HG03280 (cell line): ENCODE data around the gene RAP1GAP.

ENCODE experiments used
- ATAC-seq: cut with Tn5 transposase; IDR thresholded peaks from one replicate; pipeline ENCODE4 v1.9.1; 2021; ENCODE audit warnings: mild to moderate bottlenecking, moderate library complexity; ENCODE audit not compliant: unreplicated experiment

The RAP1GAP gene

DNA sequence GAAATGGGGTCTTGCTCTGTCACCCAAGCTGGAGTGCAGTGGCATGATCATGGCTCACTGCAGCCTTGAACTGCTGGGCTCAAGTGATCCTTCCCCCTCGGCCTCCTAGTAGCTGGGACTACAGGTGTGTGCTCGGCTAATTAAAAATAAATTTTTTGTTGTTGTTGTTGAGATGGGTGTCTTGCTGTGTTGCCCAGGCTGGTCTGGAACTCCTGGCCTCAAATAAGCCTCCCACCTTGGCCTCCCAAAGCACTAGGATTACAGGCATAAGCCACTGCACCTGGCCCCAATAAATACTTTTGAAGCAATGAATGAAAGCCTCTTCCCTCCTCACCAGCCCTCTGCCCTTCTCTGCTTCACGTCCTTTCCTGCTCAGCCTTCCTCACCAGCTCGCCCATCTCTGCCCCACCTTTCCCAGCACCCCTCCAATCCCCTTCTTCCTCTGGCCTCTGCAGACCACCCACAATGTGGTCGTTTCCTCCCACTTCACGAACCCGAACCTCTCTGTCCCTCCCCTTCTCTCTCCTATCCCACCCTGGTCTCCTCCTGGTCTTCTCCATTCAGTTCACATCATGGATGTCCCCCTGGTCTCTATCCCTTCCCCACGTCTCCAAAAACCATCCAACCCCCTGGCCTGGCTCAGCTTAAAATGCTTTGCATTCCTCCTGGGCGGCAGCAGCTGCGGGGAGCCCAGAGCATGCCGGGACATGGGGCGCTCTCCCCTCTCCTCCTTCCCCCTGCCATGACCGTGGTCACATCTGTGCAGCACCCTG lies 38.4 kb downstream of the RAP1GAP start:
- ATAC-seq = no peak

DNA sequence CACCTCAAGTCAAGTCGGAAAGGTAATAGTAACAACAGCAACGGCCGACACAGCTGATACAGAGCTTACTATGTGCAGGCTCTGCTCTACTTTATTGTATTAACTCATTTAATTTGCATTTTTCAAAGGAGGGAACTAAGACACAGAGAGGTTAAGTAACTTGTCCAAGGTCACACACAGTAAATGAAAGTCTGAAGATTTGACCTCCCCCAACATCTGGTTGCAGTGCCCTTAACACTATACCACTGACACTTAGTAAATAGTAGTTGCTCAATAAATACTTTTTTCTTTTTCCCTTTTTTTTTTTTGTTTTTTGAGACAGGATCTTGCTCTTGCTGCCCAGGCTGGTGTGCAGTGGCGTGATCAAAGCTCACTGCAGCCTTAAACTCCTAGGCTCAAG lies 39.2 kb downstream of the RAP1GAP start:
- no peak for ATAC-seq

DNA sequence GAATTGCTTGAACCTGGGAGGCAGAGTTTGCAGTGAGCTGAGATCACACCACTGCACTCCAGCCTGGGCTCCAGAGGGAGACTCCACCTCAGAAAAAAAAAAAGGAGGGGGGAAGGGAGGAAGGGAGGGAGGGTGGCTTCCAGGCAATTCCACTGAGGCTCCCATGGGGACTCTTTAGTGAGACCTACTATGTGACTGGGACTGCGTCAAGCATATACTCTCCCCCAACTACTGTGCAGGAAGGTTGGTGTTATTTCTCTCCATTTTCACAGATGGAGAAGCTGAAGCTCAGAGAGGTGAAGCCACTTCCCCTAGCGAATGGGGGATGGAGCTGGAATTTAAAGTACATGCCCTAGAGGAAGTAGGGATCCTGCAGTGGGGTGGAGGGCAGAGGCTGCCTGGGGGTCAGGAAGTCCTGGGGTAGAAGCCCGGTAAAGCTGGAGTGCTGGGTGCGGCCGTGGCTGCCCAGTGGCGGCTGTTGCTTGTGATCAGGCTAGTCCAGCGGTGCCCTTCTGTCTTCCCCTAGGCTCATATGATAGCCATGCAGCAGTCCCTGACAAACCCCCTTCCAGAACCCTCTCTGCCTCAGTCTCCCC lies 40.3 kb downstream of the RAP1GAP start:
- ATAC-seq = no peak

DNA sequence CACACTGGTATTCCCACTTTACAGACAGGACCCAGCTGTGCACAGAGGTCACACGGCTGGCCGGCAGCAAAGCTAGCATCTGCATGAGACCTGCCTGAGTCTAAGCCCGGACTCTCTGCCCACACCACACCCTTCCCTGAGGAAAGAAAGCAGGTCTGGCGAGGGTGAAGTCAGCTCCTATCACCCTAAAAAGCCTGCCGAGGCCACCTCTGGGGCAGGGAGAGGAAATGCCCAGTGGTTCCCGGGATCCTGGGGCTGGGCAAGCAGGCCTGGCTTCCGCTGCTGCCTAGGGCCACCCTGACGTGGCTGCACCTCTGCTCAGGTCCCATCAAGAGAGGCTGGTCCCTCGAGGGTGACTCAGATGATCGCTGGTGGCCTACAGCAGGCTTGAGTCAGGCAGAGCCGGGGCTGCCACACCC lies 42.2 kb downstream of the RAP1GAP start:
- no peak for ATAC-seq

DNA sequence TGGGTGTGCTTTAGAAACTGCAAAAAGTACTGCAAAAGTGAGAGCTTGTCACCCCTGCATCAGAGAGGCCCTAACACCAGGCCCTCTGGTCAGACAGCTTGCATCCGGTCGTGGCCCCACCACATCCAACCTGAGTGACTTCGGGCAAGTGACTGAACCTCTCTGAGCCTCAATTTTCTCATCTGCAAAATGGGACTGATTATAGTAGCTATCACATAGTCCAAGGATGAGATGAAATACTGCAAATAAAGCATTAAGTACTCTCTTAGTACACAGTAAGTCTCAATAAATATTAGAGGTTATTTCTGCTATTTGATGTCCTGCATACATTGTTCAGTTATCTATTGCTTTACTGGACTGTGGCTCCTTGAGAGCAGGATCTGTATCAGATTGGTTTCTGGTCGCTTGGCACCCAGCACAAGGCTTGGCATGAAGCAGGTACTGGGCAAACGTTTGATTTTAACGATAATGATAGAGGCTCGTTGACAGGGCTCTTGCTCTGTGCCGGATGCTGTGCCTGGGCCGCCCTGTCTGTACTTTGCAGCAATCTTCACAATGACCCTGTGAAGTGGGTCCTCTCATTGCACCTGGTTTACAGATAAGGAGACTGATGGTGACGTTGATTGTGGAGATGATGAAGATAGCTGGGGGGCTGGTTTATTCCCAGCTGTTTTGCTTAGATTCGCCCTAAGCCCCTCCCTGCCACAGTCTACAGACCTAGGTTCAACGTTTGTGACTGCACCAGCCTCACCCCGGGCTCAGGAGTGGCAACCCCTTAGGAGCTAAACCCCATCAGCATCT lies 43.6 kb downstream of the RAP1GAP start:
- no peak for ATAC-seq

DNA sequence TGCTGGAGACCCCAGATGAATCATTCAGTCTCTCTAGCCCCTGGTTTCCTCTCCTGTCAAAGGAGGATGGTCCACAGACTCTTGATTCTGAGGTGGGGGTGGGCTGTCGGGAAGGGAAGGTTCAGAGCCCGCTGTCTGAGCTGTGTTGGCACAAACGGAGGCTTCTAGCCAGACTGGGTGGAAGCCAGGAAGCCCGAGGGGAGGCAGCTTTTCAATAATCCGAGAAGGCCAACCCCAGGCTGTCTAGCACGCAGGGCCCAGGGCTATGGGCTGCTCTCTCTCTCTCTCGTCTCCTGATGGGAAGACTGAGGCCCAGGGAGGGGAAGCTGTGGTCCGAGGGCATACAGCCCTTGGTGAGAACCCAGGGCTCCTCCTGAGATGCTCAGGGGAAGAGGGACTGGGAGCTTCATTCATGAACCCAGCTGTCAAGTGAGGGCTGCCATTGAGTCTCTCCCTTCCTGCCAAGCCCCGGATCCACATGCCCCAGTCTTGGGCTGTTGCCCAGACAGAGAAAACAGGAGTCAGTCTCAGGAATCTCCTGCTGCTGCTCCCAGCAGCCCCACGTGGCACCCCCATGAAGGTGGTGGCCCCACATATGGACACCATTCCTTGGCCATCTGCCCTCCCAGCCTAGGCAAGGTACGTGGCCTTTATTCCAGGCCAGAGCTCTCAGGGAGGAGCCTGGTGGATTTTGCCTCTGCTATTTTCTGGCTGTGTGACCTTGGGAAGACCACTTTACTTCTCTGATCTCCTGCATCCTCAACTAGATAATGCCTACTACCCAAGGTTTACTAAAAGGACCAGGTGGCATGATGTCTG lies 44.4 kb downstream of the RAP1GAP start:
- ATAC-seq = no peak

DNA sequence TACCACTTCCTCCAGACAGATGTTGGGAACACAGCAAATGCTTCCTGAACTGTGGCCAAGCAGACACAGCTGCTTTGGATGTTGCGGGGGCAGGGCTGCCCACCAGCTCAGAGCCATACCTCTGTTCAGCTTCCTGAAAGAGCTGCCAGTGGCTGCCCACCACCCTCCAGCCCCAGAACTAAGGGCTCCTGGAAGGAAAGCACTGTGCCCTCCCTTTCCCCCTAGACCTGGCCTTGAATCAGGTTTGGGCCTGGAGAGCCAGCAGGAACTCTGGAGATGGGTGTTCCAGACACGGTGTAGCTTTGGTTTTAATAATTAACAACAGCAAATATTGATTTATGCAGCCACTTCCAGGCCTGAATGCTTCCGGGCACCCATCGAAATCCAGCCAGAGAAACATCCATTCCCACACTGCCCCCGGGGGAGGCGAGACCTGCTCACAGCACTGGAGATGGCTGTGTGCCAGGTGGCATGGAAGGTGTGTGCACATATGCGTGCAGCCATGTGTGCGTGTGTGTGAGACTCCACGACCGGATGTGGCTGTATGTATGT lies 45.7 kb downstream of the RAP1GAP start:
- ATAC-seq = no peak

DNA sequence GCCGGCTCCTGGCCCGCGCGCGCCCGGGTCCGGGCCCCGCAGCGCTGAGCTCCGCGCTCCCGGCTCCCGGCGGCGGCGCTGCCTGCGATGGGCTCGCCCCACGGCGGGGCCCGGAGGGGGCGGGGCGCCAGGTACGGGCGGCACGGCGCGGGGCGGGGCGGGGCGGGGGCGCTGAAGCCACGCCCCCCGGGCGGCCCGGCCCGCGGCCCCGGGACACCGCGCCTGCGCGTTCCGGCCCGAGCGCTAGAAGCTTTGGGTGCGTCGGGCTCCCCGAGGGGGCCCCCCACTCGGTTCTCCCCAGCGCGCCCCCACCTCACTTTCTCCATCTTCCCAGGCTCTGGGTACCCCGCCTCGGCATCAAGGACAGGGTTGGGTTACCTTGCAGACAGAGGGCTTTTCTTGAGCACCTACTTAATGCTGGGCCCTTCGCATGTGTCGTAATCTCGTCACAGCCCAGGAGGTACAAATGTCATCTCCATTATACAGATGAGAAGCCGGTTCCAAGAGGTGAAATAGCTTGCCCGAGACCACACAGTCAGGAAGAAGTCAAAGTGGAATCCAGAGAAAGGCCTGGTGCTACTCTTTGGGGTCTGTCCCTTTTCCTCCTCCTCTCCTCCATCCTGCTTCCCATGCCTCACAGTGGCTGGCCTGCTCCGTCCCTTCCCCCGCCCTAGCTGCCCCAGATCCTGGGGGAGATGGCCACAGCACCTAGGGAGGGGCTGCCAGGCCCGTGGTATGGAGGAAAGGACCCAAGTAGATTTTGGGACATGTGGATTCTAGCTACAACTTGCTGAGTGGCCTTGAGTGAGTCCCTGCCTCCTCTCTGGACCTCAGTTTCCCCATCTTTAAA lies 46.5 kb downstream of the RAP1GAP start:
- no peak for ATAC-seq

DNA sequence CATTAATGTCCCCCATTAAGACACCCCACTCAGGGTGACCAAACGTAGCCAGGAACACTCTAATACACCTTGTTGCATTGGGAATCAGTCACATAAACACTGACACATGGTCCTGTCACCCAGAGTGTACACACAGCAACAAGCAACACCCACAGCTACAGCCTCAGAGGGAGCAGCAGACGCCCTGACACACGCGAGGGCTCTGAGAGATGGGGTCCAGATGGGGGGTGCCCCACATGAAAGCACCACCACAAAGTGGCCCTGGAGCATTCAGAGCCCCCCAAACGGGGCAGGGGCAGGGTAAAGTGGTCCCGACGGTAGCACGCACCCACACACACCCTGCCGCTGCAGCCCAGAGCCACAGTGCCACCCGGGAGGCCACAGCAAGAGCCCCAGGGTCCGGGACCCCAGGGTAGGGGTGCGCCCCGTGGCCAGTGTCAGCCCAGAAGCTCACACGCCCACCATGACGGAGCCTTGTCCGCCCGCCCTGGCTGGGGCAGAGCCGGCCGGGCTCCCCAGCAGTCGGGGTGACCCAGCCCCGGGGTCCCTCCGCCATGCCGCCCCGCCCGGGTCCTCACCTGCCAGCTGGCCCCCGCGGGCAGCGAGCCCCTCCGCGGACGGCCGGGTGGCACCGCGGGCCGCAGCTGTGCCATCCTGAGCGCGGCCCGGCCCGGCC lies 47.3 kb downstream of the RAP1GAP start:
- ATAC-seq = no peak

DNA sequence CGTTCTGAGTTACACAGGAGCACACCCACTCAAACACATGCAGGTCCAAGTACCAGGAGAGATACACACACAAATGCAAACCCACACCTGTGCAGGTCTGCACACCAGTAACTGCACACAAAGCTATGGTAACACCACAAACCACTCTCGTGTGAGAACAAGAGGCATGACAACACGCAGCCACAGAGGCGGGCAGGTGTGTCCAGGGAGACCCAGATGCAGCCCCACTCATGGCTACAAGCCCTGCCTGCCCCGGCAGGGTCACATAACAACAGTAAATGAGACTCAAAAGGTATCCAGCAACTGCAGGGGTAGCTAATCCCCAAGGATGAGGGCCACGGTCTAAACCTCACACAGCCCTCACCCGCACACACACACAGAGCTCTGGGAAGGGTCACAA lies 48.1 kb downstream of the RAP1GAP start:
- ATAC-seq = no peak

DNA sequence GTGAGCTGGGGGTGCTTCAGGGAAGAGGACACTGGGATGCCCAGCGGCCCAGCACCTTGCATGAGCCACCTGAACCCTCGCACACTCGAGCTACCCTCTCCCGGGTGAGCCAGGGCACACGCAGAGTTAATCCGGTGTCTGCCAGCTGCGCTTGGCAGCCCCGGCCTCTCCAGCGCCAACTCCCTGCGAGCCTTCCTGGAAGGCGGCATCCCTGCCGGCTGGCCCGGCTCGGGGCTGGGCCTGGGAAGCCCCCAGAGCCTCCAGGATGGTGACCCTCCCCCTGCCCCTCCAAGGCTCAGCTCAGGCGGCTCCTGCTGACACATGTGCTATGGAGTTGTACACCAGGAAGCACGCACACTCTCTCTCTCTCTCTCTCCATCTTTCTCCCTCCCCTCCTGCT lies 48.7 kb downstream of the RAP1GAP start:
- no peak for ATAC-seq

DNA sequence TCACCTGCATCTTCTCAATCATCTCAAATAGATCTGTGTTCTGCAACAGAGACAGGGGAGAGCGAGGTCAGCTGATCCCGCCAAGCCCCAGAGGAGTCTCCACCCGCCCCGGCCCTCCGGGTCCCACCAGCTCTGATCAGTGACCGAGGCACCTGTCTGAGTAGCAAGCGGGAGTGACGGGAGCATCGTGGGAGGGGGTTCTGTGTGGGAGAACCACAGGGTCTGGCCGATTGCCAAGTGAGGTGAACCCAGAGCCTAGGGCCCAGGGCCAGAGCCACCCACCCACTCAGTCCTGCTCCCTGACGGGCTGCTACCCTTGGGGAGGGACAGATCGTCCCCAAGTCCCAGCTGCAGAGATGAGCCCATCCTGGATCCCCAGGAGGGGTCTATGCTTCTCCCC lies 49.1 kb downstream of the RAP1GAP start:
- ATAC-seq = no peak

DNA sequence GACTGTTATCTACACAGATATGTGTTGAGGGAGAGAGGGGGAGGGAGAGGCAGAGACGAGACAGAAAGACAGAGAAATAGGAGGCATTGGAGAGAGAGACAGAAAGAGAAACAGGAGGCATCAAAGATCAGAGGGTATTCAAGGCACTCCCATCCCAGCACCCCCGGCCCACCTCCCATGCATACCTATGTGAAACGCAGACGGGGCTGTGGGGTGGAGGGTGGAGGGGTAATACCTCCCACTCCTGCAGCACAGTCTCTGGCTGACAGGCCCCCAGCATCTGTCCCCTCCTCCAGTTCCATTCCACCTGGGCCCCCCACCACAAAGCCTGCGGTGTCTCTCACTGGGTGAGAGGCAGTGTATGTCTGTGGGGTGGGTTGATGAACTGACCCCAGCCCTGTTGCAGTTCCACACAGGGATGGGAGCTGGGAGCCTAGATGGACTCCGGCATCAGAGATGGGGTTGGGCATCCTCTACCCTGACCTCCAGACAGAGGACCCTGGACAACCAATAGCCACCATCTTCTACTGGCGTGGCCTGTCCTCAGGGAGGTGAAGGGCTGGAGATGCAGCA lies 49.7 kb downstream of the RAP1GAP start:
- no peak for ATAC-seq

DNA sequence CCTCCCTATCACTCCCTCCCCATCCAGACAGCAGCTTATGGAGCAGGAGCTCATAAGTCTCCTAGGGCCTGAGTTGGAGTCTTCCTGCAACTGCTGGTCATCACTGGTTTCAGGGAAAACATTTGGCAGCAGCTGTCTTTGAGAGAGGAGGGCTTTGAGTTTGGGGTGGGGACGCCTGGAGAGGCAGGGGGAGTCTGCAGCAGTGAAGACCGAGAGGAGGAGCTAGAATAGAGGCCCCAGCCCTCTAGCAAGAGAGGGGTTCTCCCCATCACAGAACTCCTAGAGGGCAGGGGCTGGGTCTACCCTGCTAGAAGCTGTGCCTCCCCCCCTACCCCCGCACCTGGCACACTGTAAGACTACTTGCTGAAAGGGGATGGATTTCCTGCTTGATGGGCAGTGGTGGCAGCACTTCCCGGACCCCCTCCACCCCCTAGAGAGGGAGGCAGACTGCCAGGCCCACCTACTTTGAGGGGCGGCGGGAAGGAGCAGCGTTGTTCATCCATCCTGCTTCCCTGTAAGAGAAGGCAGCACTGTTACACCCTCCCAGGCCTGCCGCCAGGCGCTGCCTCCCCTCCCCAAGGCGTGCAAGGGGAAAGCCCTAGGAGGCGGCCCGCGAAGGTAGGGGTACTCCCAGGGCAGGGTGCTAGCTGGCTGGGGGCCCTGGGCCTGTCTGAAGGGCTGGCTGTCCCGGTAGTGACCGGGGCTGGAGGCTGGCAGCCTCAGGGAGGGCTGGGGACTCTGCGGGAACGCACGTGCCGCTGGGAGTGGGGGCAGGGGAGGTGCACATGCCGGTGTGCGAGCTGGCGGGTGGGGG lies 50.4 kb downstream of the RAP1GAP start:
- no peak for ATAC-seq

DNA sequence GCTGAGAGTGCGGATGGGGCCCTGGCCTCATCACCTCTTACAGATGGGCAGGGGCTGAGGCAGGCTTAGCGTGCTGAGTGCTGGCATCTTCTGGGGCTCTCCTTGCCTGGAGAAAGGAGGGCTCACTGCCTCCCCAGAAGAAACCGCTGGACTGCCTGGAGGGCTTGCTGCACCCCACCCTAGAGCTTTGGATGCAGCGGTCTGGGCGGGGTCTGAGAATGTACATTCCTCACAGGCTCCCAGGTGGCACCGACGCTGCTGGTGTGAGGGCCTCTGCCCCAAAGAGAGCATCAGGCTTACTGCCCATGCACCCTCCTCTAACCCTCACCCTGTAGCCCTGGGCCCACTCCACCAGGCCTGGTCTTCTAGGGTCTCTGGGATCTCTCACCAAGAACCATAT lies 51.1 kb downstream of the RAP1GAP start:
- no peak for ATAC-seq

DNA sequence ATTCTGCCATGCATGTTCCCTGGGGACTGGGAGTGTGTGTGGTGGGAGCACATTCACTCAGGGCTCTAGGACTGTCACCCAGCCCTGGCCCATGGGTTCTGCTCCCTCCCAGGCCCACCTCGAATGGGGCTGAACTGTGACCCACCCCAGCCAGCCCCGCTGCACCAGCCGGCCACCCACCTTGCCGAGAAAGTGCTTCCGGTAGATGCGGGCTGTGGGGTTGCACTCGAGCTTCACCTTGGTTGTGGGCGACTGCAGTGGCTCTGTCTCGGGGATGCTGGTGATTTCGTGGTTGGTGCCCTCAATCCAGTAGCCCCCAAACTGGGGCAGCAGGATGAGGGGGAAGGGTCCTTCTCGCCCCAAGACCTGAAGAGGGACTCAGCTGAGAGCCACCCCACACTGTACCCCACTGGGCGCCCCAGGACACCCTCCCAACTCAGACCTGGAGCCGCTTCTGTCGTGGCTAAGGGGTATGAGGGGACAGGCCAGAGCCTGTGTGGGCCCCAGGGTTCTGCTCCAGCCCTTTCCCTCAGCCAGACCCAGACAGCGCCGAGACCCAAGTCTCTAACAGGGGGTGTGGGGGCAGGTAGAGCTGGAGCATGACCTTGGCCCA lies 51.9 kb downstream of the RAP1GAP start:
- ATAC-seq = no peak

DNA sequence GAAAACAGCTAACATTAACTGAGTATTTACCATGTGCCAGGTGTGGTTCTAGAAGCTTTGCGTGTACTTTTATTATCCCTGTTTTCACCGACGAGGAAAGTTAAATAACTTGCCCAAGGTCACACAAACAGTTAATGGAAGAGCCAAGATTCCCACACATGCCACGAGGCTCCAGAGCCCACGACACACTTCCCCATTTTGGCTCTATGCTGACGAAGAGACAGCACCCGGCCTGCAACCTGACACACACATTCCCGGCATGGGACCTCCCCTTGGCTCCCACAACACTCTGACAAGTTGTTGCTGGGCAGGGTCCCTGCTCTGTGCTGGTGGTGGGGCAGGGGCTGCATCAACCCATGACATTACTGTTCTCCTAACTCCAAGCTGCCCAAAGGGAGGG lies 52.8 kb downstream of the RAP1GAP start:
- ATAC-seq = no peak
